Measurements from ENCODE around the gene SIVA1. TPM values are rescaled to one million over a fixed set of nuclear protein-coding genes. Genes with fewer than 3 reads are reported as not detected.

The SIVA1 gene
- total and polyA plus RNA-seq, 2 donors (not counting 1 experiment from before 2014, with no cell fraction given) = 50.7 to 123 TPM

- peaks cover 0 to 3% of the 10 kb centered on the region in 2 donors for H3K4me1 ChIP-seq (ENCODE audit: control insufficient read depth in 2 of 2, insufficient read depth in 2 of 2, low read length in 2 of 2)
- WGBS (ENCODE audit: insufficient coverage) = 85% methylated on average over 7 of the region's 9 CpGs
- no peak overlapping the region for H3K27ac ChIP-seq (ENCODE audit: low read length in 2 of 2)
- ChIA-PET POLR2A (no interaction called here), CTCF (no interaction called here)
- ATAC-seq (ENCODE audit: low read depth) (no peak), DNase-seq (no peak)
- peaks cover 1% of the 10 kb centered on the region for H3K79me2 ChIP-seq (ENCODE audit: control insufficient read depth, insufficient read depth, low read length)
- H2AFZ ChIP-seq (ENCODE audit: insufficient read depth, low read depth, low read length, poor library complexity, severe bottlenecking) = no peak overlapping the region
- Mint-ChIP-seq H3K27me3 (no peaks in the 10 kb centered on the region), H3K4me1 (no peaks in the 10 kb centered on the region), H3K4me3 (no peak overlapping the region), H3K27ac (no peak overlapping the region), H3K9me3 (ENCODE audit: insufficient read depth) (no peaks in the 10 kb centered on the region)
- no peaks in the 10 kb centered on the region for H3K27me3 ChIP-seq (replicated peaks in 1 of 4; ENCODE audit: control extremely low read depth in 1 of 4, control insufficient read depth in 3 of 4, insufficient read depth in 4 of 4, low read length in 3 of 4)
- no peaks in the 10 kb centered on the region for H4K20me1 ChIP-seq (ENCODE audit: control insufficient read depth, insufficient read depth, low read length, poor library complexity, severe bottlenecking)
- H3K9ac ChIP-seq (ENCODE audit: low read length) = no peak overlapping the region
- intact Hi-C loops (cut with micrococcal nuclease) = no loop called here
- H3K9me3 ChIP-seq (ENCODE audit: control extremely low read depth in 1 of 3, control insufficient read depth in 2 of 3, insufficient read depth in 1 of 3, low read length in 2 of 3) = peaks cover 0 to under 1% (median 0%) of the 10 kb centered on the region in 3 donors
- H3K4me2 ChIP-seq (replicated peaks; ENCODE audit: low read depth, low read length, poor library complexity, severe bottlenecking) = no peak overlapping the region
- H3K4me3 ChIP-seq (ENCODE audit: control extremely low read depth in 1 of 5, extremely low read depth in 1 of 5, insufficient read depth in 1 of 5, low read depth in 2 of 5, low read length in 4 of 5) = no peak overlapping the region
- TF ChIP-seq EZH2 (IDR thresholded peaks at IDR 0.05; ENCODE audit: borderline replicate concordance, insufficient read depth, low read depth, low read length, poor library complexity, severe bottlenecking) (no peak), CTCF (IDR thresholded peaks at IDR 0.05) (no peak)
- H3K36me3 ChIP-seq (replicated peaks in 1 of 2; ENCODE audit: control extremely low read depth in 1 of 2, control insufficient read depth in 1 of 2, extremely low read depth in 1 of 2, insufficient read depth in 2 of 2, low read length in 1 of 2) = no peaks in the 10 kb centered on the region
These were observed 7.5 kb upstream of the SIVA1 start for GRCh38 chr14:104745431-104745830.

- POLR2A ChIA-PET = no interaction called here
- Histone ChIP-seq H3K4me1 (ENCODE audit: control insufficient read depth in 2 of 2, insufficient read depth in 2 of 2, low read length in 2 of 2) (peaks cover 0 to 3% of the 10 kb centered on the region in 2 donors), H2AFZ (ENCODE audit: insufficient read depth, low read depth, low read length, poor library complexity, severe bottlenecking) (no peak overlapping the region), H3K27me3 (replicated peaks in 1 of 4; ENCODE audit: control extremely low read depth in 1 of 4, control insufficient read depth in 3 of 4, insufficient read depth in 4 of 4, low read length in 3 of 4) (no peaks in the 10 kb centered on the region), H3K4me2 (replicated peaks; ENCODE audit: low read depth, low read length, poor library complexity, severe bottlenecking) (no peak overlapping the region), H3K27ac (ENCODE audit: low read length in 2 of 2) (no peak overlapping the region), H4K20me1 (ENCODE audit: control insufficient read depth, insufficient read depth, low read length, poor library complexity, severe bottlenecking) (no peaks in the 10 kb centered on the region), H3K9ac (ENCODE audit: low read length) (no peak overlapping the region), H3K79me2 (ENCODE audit: control insufficient read depth, insufficient read depth, low read length) (peaks cover 3% of the 10 kb centered on the region), H3K4me3 (ENCODE audit: control extremely low read depth in 1 of 5, extremely low read depth in 1 of 5, insufficient read depth in 1 of 5, low read depth in 2 of 5, low read length in 4 of 5) (no peak overlapping the region), H3K36me3 (replicated peaks in 1 of 2; ENCODE audit: control extremely low read depth in 1 of 2, control insufficient read depth in 1 of 2, extremely low read depth in 1 of 2, insufficient read depth in 2 of 2, low read length in 1 of 2) (no peaks in the 10 kb centered on the region), H3K9me3 (ENCODE audit: control extremely low read depth in 1 of 3, control insufficient read depth in 2 of 3, insufficient read depth in 1 of 3, low read length in 2 of 3) (peaks cover 0 to 4% (median 0%) of the 10 kb centered on the region in 3 donors)
- Mint-ChIP-seq H3K27me3 (no peaks in the 10 kb centered on the region), H3K4me1 (peaks cover 3% of the 10 kb centered on the region), H3K9me3 (ENCODE audit: insufficient read depth) (no peaks in the 10 kb centered on the region), H3K27ac (no peak overlapping the region), H3K4me3 (no peak overlapping the region)
- intact Hi-C loops (cut with micrococcal nuclease) = no loop called here
- CTCF ChIA-PET = no interaction called here
- ATAC-seq (ENCODE audit: low read depth) (no peak), DNase-seq (no peak)
- no peak for TF ChIP-seq CTCF (IDR thresholded peaks at IDR 0.05)
- no peak for TF ChIP-seq EZH2 (IDR thresholded peaks at IDR 0.05; ENCODE audit: borderline replicate concordance, insufficient read depth, low read depth, low read length, poor library complexity, severe bottlenecking)
- 81% methylated on average over 8 of the region's 13 CpGs for WGBS (ENCODE audit: insufficient coverage)
These were observed 6.8 kb upstream of the SIVA1 start for GRCh38 chr14:104746071-104746545.
